GM12873 (cell line): ENCODE measurements around the gene FBXL13.

Experiments
- TF ChIP-seq, protein P1 (sequence below): IDR thresholded peaks from 2 replicates; pipeline ENCODE4 v1.5.1; 2012; ENCODE audit warnings: low read depth, mild to moderate bottlenecking, moderate library complexity, low read length, control low read depth; ENCODE audit not compliant: insufficient read depth; ENCODE audit errors: missing control alignments

The FBXL13 gene

DNA sequence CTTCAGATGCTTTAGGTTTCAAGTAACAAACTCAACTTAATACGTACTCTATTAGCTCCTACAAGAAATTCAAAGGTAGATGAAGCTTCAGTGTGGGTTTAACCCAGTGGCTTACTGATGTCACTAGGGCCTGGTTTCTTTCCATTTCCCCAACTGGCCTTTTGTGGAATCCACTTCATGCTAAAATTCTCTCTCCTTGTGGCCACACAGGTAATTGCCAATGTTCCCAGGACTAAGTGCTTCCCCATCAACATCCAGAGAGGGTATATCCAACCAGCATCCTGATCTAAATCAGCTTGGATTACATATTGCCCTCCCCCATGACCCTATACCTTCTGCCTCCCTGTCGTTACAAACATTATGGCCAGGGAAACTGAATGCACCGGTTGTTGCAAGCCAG lies 10.7 kb downstream of the FBXL13 start:
- TF ChIP-seq, protein P1, sequence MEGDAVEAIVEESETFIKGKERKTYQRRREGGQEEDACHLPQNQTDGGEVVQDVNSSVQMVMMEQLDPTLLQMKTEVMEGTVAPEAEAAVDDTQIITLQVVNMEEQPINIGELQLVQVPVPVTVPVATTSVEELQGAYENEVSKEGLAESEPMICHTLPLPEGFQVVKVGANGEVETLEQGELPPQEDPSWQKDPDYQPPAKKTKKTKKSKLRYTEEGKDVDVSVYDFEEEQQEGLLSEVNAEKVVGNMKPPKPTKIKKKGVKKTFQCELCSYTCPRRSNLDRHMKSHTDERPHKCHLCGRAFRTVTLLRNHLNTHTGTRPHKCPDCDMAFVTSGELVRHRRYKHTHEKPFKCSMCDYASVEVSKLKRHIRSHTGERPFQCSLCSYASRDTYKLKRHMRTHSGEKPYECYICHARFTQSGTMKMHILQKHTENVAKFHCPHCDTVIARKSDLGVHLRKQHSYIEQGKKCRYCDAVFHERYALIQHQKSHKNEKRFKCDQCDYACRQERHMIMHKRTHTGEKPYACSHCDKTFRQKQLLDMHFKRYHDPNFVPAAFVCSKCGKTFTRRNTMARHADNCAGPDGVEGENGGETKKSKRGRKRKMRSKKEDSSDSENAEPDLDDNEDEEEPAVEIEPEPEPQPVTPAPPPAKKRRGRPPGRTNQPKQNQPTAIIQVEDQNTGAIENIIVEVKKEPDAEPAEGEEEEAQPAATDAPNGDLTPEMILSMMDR, result no peak

DNA sequence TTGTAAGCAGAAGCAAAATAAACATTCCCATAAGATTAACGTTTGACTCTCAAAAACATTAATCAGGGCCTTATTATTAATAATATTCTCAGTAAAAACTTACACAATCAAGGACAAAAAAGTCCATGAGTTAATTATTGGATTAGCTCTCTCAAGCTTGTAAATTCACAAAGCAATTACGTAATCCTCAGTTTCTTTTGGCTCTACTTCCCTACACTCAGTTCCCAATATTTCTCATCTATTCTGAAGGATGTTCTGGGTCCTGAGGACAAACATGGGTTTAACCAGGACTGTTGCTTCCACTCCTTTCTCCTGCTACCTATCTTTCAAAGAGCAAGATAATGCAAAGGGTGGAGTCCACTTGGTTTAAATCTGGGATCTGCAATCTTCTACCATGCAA lies 15.1 kb downstream of the FBXL13 start:
- TF ChIP-seq, protein P1, result no peak

DNA sequence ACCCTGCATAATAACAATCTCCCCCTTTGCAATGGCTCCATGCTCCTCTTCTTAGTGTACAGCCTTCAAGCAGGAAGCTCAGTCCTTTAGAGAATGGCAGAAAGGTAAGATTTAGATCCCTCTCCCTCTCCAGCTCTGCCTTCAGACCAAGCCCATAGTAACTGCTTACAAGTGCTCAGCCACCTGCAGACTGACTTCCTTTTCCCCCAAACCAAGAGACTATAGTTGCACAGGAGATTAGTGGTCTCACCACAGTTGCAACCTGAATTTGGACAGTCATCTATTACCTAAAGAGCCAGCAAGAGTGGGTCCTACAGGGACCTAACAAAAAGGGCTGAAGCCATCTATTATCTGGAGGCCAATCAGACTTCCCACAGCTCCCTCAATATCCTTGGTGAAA lies 16.5 kb downstream of the FBXL13 start:
- TF ChIP-seq, protein P1, result no peak

DNA sequence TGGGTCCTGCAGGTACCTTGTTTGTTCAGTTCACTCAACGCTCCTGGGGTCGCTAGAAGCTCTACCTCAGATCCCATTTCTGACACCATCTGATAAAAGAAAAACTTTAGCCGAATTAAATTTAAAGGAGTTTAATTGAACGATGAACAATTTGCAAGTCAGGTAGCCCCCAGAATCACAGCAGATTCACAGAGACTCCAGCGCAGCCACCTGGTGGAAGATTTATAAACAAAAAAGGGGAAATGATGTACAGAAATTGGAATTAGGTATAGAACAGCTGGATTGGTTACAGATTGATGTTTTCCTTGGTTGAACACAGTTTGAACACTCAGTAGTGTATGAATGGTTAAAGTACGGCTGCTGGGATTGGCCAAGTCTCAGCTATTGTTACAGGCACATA lies 23.1 kb downstream of the FBXL13 start:
- TF ChIP-seq, protein P1, result no peak

DNA sequence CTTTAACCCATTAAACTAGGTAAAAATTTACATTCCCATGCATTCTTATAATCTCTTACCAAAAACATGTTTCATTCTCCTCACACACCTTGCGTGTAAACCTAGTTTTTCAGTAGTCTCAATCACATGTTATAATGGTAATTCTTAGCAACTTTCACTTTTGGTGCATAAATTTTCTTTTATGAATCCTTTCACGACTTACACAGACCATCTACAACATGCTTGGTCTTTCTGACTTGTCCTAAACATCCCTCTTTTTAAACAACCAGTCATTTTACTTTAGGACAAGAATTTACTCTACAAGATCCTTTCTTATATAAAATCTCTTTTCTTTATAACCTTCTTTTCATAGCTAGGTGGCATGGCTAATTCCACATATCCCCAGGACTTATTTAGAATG lies 25.8 kb downstream of the FBXL13 start:
- TF ChIP-seq, protein P1, result no peak

DNA sequence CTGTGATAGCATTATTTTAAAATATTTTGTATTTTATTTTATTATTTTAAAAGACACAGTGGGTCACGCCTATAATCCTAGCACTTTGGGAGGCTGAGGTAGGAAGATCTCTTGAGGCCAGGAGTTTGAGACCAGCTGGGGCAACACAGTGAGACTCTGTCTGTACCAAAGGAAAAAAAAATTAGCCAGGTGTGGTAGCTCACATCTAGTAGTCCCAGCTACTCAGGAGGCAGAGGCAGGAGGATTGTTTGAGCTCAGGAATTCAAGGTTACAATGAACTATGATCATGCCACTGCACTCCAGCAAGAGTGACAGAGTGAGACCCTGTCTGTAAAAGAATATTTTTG lies 37.1 kb downstream of the FBXL13 start:
- TF ChIP-seq, protein P1, result no peak

DNA sequence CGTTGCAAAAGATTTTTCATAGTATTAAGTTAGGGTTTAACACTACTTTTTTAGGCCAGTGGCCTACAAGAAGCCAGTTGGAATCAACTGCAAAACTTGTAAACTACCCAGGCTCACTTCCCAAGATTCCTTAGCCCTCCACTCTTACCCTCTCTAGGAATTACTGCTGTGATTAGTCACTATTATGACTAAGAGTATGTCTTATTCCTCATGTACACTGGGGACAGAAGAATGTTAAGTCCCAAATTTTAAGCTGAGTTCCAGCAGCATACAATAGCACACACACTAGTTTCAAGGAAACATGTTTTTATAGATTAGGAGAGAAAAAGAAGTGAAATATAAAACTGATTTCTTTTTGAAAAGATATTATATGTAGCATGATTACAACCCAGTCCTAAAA lies 42.8 kb downstream of the FBXL13 start:
- TF ChIP-seq, protein P1, result no peak

DNA sequence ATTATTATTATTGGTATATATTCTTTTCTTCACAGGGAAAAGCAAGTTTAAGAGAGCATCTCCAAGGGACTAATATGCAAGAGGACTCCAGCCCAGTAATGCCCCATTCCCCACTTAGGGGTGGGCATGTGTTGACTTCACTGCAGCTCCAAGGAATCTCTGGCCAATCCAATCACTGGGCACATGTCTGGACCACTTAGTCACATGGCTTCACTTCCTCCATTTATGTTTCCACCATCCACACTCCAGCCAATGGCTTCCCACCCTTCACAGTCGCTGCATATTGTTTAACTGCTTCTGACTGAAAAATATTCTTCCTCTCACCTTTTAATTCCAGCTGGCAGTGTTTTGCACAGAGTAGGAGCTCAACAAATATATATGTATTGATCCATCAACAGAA lies 43.6 kb downstream of the FBXL13 start:
- TF ChIP-seq, protein P1, result no peak
